Amniotic epithelial cell (primary cell): Measurements from ENCODE around the gene KDM5C.
A peak's percentile ranks its signal among the peaks of the same experiment; 100 is the strongest.
"Not testable (repeated sequence)": the region's sequence is repeated elsewhere in the genome, so short reads cannot be mapped to it uniquely, and the experiment has no call there.

Source experiments
- DNase-seq: peaks from one replicate; pipeline ENCODE4 v3.0.0-alpha.2; 2010; ENCODE audit warnings: low read depth

Gene KDM5C

GRCh38 chrX:53190363-53190960 lies 34.5 kb downstream of the KDM5C start:
- DNase-seq = no peak

- peak; percentile 6 for DNase-seq
Observed at GRCh38 chrX:53188763-53189162, 36.2 kb downstream of the KDM5C start.

GRCh38 chrX:53186351-53186750 lies 38.7 kb downstream of the KDM5C start:
- peak; percentile 38 for DNase-seq

- DNase-seq = peak; percentile 26
Observed at GRCh38 chrX:53184836-53185235, 40.2 kb downstream of the KDM5C start.

- no peak for DNase-seq
Observed at GRCh38 chrX:53171356-53171755, 53.7 kb downstream of the KDM5C start.

GRCh38 chrX:53166103-53166502 lies 58.9 kb downstream of the KDM5C start:
- DNase-seq = no peak

- DNase-seq = not testable (repeated sequence)
Observed at GRCh38 chrX:53164566-53164965, 60.4 kb downstream of the KDM5C start.

- no peak for DNase-seq
Observed at GRCh38 chrX:53163436-53163835, 61.6 kb downstream of the KDM5C start.

GRCh38 chrX:53160297-53160983 lies 64.6 kb downstream of the KDM5C start:
- no peak for DNase-seq

GRCh38 chrX:53159184-53159583 lies 65.8 kb downstream of the KDM5C start:
- no peak for DNase-seq

GRCh38 chrX:53156207-53156596 lies 68.8 kb downstream of the KDM5C start:
- DNase-seq = no peak

GRCh38 chrX:53155512-53156206 lies 69.3 kb downstream of the KDM5C start:
- DNase-seq = no peak

GRCh38 chrX:53153581-53153980 lies 71.4 kb downstream of the KDM5C start:
- DNase-seq = no peak
